Central memory CD4-positive, alpha-beta T cell (primary cell): ENCODE data around the gene PKDREJ.
"Not testable (repeated sequence)": the region's sequence is repeated elsewhere in the genome, so short reads cannot be mapped to it uniquely, and the experiment has no call there.

Experiments
- DNase-seq: peaks from one replicate; pipeline ENCODE4 v3.0.0; 2022
- total RNA-seq, 3 experiments: gene quantifications; one replicate each; lab custom pipeline; 2026; lab: John Stamatoyannopoulos, UW

The PKDREJ gene
- total RNA-seq = 0 reads per million in 3 experiments

- no peak for DNase-seq
Measured at GRCh38 chr22:46263216-46263590, at the start of gene PKDREJ. Gene PKDREJ (minus strand): TSS chr22:46263343. CDS start chr22:46263322, 21 bp downstream.

GRCh38 chr22:46312848-46313247 lies 49.7 kb upstream of the PKDREJ start:
- not testable (repeated sequence) for DNase-seq

GRCh38 chr22:46312056-46312455 lies 48.9 kb upstream of the PKDREJ start:
- DNase-seq = no peak

GRCh38 chr22:46309526-46310085 lies 46.5 kb upstream of the PKDREJ start:
- no peak for DNase-seq

- no peak for DNase-seq
Measured at GRCh38 chr22:46308283-46308988, 45.3 kb upstream of the PKDREJ start.

GRCh38 chr22:46303347-46303965 lies 40.3 kb upstream of the PKDREJ start:
- no peak for DNase-seq

- no peak for DNase-seq
Measured at GRCh38 chr22:46300491-46300890, 37.3 kb upstream of the PKDREJ start.

- DNase-seq = no peak
Measured at GRCh38 chr22:46299101-46299500, 36.0 kb upstream of the PKDREJ start.

- no peak for DNase-seq
Measured at GRCh38 chr22:46297151-46297812, 34.1 kb upstream of the PKDREJ start.

GRCh38 chr22:46296257-46297150 lies 33.4 kb upstream of the PKDREJ start, which contains the start of gene GTSE1:
Gene GTSE1 (plus strand): TSS chr22:46296870. CDS start chr22:46297401, 531 bp downstream.
- DNase-seq = peak; percentile 97

- no peak for DNase-seq
Measured at GRCh38 chr22:46295277-46295971, 32.3 kb upstream of the PKDREJ start.

- DNase-seq = no peak
Measured at GRCh38 chr22:46294784-46295183, 31.6 kb upstream of the PKDREJ start.

- no peak for DNase-seq
Measured at GRCh38 chr22:46293577-46294260, 30.6 kb upstream of the PKDREJ start.

- DNase-seq = no peak
Measured at GRCh38 chr22:46292732-46293131, 29.6 kb upstream of the PKDREJ start.

- DNase-seq = no peak
Measured at GRCh38 chr22:46292173-46292572, 29.0 kb upstream of the PKDREJ start.

- no peak for DNase-seq
Measured at GRCh38 chr22:46290843-46291785, 28.0 kb upstream of the PKDREJ start.

- no peak for DNase-seq
Measured at GRCh38 chr22:46290121-46290842, 27.1 kb upstream of the PKDREJ start.

GRCh38 chr22:46289244-46289891 lies 26.2 kb upstream of the PKDREJ start:
- DNase-seq = no peak

- DNase-seq = no peak
Measured at GRCh38 chr22:46288846-46289243, 25.7 kb upstream of the PKDREJ start.
